ENCODE data around the gene NOMO2.
"Not testable (repeated sequence)": the region's sequence is repeated elsewhere in the genome, so short reads cannot be mapped to it uniquely, and the experiment has no call there.

The NOMO2 gene

GRCh38 chr16:18575298-18575917, 13.5 kb upstream of the NOMO2 start:
- DNase-seq (ENCODE audit: low read depth, low spot score), result not testable (repeated sequence)

- DNase-seq (ENCODE audit: low read depth, low spot score), result not testable (repeated sequence)
These were observed 12.0 kb upstream of the NOMO2 start for GRCh38 chr16:18573887-18574286.

DNA sequence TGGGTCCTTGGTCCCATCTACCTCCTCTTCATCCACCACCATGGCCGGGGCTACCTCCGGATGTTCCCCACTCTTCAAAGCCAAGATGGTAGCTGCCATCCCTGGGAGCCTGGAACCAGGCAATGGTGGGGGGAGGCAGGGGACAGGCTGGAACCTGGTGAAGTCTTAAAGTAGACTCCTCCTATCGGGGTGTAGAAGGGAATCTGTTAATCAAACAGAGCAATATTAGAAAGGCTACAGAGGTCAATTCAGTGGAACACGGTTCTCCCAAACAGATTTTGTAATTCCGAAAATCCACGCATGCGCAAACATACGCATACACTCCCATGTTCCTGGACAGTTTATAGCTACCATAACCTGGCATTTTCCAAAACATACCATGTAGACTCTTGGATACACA, 11.1 kb upstream of the NOMO2 start:
- DNase-seq (ENCODE audit: low read depth, low spot score), result not testable (repeated sequence)

GRCh38 chr16:18571307-18571850, 9.5 kb upstream of the NOMO2 start:
- DNase-seq (ENCODE audit: low read depth, low spot score), result not testable (repeated sequence)

GRCh38 chr16:18570529-18571306, 8.8 kb upstream of the NOMO2 start:
- DNase-seq (ENCODE audit: low read depth, low spot score), result not testable (repeated sequence)

DNA sequence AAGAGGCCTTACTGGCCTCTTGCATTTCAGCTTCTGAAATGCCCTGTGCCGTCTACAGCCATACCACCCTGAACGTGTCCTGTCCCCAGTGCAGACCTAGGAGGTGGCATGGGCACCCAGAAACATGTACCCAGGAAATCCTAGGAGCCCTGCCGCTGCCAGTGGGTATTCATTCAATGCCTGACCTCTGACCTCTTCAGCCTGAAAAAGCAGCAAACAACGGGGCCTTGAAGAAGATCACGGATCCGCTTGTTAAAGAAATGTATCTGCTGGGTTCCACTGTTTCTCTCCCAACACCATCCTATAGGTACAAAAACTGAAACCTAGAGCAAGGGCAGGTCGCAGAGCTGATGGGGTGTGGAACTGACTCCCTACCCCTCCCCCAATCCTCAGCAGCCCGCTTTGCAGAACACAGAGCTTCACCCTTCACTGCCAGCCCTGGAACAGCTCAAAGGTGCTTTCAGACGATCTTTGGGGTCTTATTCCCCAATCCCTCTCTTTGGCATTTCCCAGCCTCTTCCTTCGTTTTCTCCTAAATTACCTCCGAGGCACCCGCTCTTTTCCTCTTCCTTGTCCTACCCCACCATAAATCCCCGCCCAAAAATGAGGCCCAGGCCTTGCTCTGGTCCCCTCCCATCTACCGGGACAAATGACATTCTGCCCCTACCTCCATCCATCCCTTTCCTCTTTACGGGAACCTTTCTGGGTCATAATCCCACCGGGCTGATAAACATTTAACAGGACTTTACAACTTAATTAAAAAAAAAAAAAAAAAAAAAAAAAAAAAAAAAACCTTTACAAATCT, 1.3 kb downstream of the NOMO2 start:
- DNase-seq (ENCODE audit: low read depth, low spot score), result not testable (repeated sequence)

- not testable (repeated sequence) for DNase-seq (ENCODE audit: low read depth, low spot score)
These were observed 8.2 kb downstream of the NOMO2 start for GRCh38 chr16:18553671-18554070.

DNA sequence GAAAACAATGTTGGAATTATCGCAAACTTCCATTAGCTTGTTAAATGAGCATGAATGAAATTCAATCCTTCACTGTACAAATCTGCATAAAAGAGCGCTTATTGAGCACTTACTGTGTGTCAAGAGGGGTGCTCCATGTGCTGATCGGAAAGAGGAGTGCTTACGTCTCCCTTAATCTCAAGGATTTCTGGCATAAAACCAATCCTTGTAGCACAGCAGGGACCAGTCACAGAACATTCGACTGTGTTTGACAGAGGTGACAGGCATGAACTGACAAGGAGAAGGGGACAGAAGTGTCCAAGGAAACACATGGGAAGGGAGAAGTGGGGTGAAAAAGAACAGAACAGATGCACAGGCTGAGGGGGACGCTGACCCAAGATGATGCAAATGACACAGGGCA, 14.5 kb downstream of the NOMO2 start:
- DNase-seq (ENCODE audit: low read depth, low spot score), result not testable (repeated sequence)

DNA sequence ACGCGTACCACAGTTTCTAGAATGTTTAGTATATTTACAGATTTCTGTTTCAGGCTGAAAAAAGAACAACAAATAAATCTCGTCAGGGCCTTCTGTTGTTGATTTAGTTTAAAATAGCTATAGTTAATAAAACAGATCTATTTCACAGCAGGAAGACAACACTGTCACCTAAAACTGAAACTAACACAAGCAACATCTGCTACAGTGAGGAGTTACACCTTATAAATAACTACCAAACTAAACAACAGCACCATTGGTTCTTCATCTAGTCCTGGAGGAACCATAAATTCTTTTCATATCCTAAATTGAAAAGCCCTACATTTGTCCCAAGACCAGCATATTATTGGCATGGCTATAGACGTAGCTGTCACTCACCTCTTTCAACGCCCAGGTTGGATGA, 15.0 kb downstream of the NOMO2 start:
- DNase-seq (ENCODE audit: low read depth, low spot score), result not testable (repeated sequence)

GRCh38 chr16:18544232-18545081, 17.4 kb downstream of the NOMO2 start:
- not testable (repeated sequence) for DNase-seq (ENCODE audit: low read depth, low spot score)

DNA sequence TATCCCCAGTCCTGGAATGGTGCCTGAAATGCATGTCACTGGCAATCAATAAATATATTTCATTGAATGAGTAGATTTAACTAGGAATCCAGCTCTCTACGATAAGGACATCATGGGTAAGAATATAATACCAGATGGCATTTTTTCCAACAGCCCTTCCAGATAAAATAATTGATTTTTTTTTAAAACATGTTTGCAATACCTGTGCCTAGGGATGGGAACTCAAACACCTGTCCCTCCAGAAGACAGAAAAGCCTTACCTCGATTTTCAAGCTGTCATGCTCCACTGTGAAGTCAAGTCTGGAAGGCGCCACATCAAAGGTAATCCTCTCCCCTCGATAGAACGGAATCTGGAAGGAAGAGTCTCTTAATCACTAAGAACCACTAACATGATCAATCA, 20.0 kb downstream of the NOMO2 start:
- not testable (repeated sequence) for DNase-seq (ENCODE audit: low read depth, low spot score)

DNA sequence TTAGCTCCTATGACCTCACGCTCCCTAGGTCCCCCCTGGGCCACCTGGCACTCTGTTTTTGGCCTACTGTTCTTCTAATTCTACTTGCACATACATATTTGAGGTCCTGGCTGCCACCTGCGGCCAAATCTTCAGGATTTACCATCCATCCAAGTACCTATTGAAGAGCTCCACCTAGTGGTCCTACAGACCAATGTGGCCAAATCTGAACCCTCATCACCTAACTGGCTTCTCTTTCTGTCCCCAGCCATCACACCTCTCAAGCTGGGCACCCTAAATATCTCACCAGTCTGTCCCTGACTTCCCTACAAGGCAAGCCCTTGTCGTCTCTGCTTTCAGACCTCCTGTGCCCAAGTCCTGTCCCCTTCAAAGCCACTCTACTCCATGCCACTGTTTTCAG, 24.9 kb downstream of the NOMO2 start:
- DNase-seq (ENCODE audit: low read depth, low spot score), result not testable (repeated sequence)

GRCh38 chr16:18535519-18536168, 26.3 kb downstream of the NOMO2 start:
- DNase-seq (ENCODE audit: low read depth, low spot score), result not testable (repeated sequence)

GRCh38 chr16:18534308-18534707, 27.6 kb downstream of the NOMO2 start:
- not testable (repeated sequence) for DNase-seq (ENCODE audit: low read depth, low spot score)

DNA sequence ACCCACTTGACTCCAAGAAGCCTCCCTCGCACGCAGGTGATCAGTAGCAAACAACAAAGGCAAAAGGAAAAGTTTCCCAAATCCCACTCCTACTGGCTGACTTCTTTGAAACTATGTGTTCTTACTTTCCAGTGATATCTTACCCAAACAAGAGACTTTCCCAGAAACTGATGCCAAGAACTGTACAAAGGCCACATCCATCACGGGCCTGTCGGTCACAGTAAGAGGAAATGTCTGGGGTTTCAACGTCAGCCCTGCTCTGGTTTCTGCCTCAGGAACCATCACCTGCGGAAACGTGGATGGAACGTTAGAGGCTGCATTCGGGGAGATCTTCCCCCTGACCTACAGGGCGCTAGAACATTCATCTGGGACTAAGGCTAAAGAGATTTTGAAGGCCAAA, 30.6 kb downstream of the NOMO2 start:
- not testable (repeated sequence) for DNase-seq (ENCODE audit: low read depth, low spot score)

DNA sequence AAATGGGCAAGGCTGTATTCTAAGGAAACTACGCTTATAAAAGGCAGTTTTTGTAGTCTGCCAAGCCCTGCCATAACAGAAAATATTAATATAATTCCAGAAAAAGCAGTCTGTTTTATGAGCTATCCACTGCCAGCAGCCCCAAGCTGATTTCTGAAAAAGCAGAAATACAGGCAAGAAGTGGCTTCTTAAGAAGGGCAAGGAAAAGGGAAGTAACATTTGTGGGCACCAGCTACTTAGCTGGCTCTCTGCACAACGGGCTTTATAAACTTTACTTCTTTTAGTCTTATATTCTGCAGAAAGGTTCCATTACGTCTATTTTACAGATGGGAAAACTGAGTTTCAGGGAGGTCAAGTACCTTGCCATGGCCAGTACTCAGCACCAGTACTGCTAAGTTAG, 31.6 kb downstream of the NOMO2 start:
- not testable (repeated sequence) for DNase-seq (ENCODE audit: low read depth, low spot score)

DNA sequence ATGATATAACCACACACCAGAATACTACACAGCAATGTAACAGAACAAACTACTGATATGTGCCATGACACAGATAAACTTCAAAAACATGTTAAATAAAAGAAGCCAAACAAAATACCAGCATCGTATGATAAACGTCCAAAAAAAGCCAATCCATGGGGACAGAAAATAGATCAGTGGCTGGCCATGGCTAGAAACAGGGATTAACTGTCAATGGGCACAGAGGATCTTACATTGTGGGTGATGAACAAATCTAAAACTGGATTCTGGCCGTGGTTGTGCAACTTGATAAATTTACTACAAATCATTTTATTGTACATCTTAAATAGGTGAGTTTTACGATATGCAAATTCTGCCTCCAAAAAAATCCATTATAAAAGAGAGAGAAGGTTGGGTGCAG, 35.4 kb downstream of the NOMO2 start:
- DNase-seq (ENCODE audit: low read depth, low spot score), result not testable (repeated sequence)

- not testable (repeated sequence) for DNase-seq (ENCODE audit: low read depth, low spot score)
These were observed 35.9 kb downstream of the NOMO2 start for GRCh38 chr16:18525882-18526482.

GRCh38 chr16:18522637-18523036, 39.3 kb downstream of the NOMO2 start:
- DNase-seq (ENCODE audit: low read depth, low spot score), result not testable (repeated sequence)

Data from iPS DF 19.7 (cell line).